WI38 (cell line): Measurements from ENCODE around the gene CELF2.

ENCODE experiments used
- H3K4me3 ChIP-seq: 2 replicates; pipeline ENCODE4 v1.5.1; 2011; ENCODE audit warnings: low read depth, mild to moderate bottlenecking, control low read depth, low read length
- CTCF ChIP-seq: IDR thresholded peaks from 2 replicates; pipeline ENCODE4 v1.5.1; 2012; ENCODE audit warnings: low read depth, mild to moderate bottlenecking, control low read depth, low read length

CELF2 gene

GRCh38 chr10:11009471-11010308 is 8.0 kb upstream of the CELF2 start:
- TF ChIP-seq CTCF = no peak
- H3K4me3 ChIP-seq = no peak overlapping the region

DNA sequence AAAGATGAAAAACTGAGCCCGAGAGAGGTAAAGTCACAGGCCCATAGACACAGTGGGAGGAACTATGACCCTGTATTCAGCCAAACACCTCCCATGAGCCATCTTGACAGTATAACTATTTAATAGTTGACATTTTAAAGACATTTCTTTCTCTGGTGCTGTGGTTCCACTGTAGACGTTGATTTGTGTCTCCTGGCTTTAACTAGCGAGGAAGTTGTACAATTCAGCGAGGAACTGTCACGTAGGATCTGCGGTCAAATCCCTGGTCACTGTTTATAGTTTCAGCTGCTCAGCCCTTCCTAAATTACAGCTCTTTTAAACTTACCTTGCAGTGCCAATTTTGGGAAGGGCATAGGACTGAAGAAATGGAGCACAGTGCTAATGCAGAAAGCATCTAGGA is 7.1 kb upstream of the CELF2 start:
- no peak for TF ChIP-seq CTCF

DNA sequence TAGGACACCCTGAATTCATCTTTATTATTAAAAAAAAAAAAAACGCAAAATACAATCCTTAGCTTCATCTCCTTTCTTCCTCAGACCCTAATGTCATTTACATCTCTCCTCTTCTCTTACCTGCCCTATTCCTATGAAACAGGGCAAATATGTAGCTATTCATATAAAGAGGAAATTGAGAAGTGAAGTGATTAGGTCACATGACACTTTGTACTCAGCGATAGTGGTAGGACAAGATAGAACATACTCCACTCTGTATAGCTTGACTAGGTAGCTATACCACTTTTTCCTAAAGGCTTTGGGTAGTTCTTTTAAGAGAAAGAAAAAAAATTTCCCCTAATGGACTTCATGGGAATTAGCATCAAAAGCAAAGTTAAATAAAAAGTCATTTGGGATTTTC is 6.2 kb upstream of the CELF2 start:
- TF ChIP-seq CTCF = no peak
- no peak overlapping the region for H3K4me3 ChIP-seq

More for the DNA sequence above, 7.1 kb upstream of the CELF2 start:
- H3K4me3 ChIP-seq = no peak overlapping the region

DNA sequence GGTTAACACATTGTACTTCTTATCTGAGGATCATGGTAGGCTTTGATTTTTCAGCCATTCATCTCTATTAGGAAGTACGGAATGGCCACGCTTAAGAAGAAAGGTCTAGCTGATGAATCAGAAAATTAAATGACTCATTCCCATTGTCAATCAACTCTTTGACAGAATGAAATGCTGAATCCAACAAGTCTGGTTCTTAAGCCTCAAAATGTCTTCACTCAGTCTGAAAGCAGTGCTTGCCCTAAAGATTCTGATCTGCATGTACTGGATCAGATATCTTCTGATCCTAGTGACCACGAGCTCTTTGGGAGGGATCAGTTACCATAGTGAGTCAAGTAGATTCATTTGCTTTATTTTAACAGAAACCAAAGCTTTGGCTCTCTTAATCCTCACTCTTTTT is 5.7 kb upstream of the CELF2 start:
- no peak for TF ChIP-seq CTCF
- H3K4me3 ChIP-seq = no peak overlapping the region

DNA sequence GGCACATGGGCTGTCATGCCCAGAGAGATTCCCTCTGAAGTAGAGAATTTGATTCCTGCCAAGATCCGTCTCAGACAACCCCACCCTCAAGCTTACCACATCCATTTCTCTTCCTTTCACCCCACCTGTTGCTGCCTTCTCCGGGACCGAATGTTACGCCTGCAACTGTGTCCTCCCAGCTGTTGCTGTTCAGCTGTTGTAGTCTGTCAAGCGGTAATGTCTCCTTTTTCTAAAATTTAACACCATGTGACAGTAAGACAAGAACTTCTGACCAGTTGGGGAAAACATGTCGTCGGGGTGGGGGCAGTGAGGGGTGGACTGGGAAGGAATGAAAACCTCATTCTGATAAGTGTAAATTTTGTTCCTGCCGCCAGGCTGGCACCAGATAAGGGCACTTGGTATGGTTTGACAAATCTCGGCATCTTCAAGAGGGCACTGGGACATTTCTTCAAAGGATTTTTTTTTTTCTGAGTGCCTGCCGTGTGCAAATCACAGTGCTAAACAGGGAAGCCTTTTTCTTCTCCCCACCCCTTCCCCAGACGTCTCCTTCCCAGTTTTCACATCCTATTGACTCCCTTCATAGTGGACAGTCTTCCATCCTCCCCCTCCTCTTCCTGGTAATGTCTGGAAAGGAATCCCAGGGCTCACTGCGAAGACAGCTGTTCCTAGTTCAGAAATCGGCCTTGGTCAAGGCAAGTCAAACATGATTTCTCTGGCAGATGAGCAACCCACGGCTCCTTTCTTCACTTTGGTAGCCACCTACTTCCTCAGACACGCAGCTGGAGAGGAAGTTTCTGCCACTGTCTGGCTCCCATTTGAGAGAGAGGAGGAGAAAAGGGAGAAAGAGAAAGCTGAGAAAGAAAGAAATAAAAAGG is 5.0 kb upstream of the CELF2 start:
- TF ChIP-seq CTCF = no peak

DNA sequence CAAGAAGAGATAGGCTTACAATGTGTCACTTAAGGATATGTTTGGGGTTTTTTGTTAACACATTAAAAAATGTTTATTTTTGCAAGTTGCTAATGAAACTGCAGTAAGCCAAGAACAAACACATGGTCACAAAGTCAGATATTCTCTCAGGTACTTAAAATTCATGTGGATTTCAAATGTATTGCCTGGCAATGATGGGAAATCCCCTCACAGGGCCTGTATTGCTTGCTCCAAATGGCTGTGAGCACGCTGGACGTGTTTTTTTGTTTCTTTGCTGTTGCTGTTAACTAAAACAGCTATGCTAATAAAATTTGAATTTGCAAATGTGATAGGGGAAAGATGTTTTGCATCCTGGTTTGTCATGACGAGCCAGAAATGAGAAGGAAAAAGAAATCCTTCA is 3.8 kb upstream of the CELF2 start:
- H3K4me3 ChIP-seq = no peak overlapping the region
- no peak for TF ChIP-seq CTCF

More for the DNA sequence above, 5.0 kb upstream of the CELF2 start:
- H3K4me3 ChIP-seq = no peak overlapping the region
